ENCODE results near the gene MEIS2.
A peak's percentile ranks its signal among the peaks of the same experiment; 100 is the strongest.

The MEIS2 gene

DNA sequence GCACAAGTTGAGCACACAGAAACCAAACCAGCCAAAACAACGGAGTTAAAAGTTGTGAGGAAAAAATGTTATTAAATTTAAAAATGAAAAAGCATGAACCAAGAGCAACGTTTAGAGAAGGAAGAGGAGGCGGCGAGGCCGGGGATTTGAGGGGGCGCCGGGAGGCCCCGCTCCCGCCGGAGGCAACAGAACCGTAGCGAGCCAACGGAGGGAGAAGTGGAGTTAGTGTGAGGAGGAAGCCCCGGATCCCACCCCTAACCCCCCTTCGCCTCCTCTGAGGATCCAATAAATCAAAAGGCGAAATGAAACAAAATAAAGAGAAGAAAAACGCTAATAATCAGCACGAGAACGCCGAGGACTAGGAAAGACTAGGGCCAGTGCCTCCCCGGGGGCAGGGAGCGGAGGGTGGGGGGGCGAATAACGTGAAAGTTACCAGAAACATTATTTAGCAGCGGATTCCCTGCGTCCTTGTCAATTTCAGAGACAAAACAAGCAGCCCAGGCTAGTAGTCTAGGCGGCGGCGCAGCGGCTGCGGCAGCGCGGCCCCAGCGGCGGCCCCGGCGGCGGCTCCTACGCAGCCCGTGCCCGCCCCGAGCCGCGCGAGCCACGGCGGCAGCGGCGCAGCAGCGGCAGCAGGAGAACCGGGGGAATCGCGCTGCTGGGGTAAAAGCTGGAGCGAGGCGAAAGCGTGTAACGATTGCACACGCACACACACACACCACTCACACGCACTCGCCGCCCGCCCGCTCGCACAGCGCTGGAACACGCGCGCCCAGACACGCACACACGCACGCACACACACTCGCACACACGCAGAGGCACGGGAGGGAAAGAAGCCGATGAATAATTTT lies 1.7 kb downstream of the MEIS2 start:
- DNase-seq (ENCODE audit: low read depth) = peak; percentile 57

DNA sequence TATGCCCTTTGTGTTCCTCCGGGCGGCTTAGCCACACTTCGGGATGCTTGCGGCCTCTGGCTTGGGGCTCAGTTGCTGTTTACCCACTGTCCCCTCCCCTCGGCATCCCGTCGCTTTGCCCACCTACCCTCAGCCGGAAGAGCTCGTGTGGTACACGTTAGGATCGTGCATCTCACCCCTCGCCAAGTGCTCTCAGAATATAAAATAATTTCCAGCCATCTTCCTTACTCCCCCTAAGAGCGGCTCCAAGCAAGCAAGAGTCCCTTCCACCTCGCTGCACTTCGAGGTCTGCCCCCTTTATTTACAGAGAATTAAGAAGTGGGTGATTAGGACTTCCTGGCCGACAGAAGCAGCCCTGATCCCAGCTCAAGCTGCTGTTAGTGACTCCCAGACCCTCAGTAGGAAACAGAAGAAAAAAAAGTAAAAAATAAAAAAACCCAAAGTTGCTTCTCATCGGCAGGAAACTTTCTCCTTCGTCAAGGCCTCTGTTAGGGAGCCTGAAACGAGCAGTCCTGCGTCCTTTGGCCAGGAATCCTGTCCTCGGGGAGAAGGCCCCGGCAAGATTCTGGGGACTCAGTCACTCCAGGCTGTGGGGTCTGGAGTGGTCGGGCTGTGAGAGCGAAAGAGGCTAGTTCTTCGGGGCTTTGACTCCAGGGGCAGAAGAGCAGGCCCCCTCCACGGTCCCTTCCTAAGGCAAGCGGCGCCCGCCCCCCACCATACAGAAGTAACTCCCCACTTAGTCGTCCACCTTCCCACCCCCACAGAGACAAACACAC lies 3.0 kb downstream of the MEIS2 start:
- peak; percentile 13 for DNase-seq (ENCODE audit: low read depth)

DNA sequence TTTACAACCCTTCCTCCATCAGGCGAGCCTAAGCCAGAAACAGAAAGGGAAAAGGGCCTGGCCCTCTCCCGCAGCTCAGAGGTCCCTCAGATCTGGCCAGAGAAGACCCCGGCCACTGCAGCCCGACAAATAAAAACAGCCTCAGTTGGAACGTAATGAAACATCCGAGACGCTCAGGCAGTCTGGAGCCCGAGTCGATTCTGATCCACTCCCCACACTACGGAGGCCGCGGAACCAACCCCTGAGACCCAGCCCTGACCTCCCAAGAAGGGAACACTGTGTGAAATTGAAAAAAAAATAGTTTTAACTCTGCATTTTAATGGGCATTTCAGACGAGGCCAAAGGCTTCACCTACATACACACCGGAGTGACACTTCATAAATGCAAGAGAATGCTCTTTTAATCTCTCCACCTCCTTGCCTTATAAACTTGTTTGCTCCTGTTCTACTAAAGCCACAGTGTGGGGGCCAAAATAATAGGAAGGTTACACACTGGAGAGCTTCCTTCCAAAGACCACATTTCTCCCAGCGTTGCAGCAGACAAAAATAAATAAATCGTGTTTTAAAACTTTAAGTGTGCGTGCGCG lies 3.7 kb downstream of the MEIS2 start:
- DNase-seq (ENCODE audit: low read depth) = no peak

DNA sequence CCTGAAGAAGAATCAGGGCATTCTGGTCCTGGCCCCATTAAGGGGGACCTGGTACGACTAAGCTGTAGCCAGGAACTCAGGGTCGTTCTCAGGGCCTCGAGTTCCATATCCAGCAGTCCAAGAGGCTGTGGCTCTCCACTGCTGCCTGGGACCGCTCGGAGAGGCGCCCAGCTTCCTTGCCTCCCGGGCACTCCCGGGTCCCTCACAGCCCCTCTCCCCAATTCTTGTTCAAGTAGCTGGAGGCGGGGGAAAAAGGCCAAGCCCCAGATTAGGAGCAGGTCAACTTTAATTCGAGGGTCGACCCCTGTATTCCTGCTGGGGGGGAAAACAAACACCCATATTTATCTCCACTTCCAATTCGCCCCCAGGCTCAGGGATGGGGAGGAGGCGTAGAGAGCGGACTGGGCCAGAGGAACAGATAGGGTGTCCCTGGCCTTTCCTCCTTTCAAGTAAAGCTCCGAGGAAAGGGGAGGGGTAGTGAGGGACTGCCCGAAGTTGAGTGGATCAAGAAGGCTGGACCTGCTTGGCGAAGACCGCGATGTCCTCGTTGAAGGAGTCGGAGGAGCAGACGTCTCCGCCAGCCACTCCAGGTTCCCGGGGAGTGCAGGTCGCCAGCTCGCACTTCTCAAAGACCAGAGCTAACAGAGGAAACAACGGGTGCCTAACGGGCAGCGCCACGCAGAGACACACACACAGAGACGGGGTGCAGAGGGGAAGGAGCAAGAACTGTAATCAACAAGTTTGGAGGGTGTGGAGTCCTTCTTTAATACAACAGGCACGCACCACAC lies 4.4 kb downstream of the MEIS2 start:
- no peak for DNase-seq (ENCODE audit: low read depth)

- DNase-seq (ENCODE audit: low read depth) = no peak
Measured at GRCh38 chr15:37094915-37095711, 5.2 kb downstream of the MEIS2 start.

DNA sequence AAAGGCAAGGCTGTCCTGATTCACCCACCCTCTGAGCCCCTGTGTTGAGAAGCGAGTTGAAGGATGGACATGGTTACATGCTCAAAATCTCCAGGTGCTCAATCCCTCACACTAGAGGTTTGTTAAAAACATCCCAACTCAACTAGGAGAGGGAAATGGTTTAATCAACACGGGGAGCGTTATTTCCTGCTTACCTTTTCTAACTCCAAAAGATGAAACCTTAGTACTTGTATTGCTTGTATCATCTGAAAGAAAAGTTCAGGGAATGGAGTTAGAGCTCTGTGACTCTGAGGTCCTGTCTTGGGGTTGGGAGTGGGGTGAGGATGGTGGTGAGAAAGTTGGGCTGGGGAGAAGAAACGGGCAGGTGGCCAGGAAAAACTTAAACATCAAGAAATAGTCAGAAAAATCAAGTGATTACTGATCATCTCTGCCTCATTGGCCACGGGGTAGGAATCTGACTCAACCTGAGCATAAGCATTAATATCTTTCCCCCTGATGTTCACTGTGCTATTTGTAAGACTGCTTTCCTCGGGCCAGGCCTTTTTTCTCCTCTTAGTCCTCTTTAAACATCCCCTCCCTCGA lies 5.9 kb downstream of the MEIS2 start:
- DNase-seq (ENCODE audit: low read depth) = peak; percentile 15

DNA sequence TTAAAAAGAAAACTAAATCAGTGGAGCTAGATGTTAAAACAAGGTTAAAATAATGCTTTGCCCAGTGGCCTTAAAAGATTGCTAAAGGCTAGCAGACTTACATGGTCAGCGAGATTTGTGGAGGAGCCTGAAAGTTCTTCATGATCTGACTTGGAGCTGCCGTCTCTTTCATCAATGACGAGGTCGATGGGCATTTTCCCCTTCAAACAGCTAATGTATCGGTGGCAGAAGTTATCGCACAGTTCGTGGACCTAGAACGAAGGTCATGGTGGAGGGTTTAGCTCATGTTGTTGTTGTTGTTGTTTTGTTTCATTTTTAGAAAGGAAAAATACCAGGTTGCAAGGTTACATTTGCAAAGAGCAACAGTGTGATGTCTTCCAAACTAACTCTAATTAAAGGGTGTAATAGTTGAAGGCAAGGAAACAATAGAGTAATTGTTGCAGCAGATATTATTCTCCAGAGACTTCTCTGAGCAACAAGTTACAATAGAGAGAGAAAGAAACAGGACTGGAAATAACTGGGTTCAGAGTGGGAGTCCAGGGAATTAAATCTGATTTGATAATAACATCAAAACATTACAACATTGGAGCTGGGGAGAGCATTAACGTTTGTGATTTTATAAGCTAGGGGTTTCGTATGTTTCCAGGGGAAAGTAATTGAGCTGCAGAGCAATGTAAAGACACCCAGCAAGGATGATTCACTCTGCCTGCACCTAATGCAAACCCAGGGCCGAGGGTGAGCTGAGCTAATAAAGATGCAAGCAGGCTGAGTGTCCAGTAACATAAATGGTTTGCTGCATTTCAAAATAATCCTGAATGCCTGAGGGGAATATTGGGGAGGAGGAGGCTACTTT lies 6.6 kb downstream of the MEIS2 start:
- DNase-seq (ENCODE audit: low read depth) = peak; percentile 62

GRCh38 chr15:37090543-37091175 lies 9.7 kb downstream of the MEIS2 start:
- no peak for DNase-seq (ENCODE audit: low read depth)

DNA sequence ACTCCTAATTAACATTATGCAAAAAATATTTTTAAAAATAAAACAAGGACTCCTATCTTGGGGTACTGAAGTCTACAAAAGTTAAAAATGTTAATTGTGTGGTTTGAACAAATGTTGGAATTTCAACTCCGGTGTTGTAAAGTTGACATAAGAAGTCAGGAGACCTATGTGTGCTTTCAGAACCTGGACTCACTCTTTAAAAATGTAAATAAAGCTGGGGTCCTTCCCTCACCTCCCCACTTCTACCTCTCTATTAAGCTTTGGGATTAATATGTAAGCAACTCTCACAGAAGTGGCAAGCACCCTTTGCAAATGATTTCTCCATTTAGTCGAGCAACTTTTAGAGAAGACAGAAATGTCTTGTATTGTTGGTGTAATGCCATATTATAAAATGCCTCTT lies 11.9 kb downstream of the MEIS2 start:
- DNase-seq (ENCODE audit: low read depth) = no peak

- DNase-seq (ENCODE audit: low read depth) = no peak
Measured at GRCh38 chr15:37087131-37087588, 13.2 kb downstream of the MEIS2 start.

DNA sequence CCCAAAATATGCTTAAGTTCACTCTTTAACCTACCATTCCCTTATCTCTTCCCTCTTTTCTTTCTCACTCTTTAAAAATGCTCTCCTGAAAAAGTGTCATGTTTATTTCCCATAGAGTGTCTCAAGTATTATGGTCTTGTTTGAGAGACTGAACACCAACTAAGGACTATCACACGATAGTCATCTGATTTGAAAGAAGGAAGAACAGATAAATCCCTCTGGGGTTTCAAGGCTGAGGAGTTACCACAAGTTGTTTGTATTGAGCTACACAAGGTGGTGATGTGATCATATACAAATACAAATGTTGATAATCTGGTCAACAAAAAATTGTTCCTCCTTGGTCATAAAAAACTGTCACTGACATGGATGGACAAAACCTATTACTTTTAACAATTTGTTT lies 13.8 kb downstream of the MEIS2 start:
- no peak for DNase-seq (ENCODE audit: low read depth)

GRCh38 chr15:37086120-37086519 lies 14.2 kb downstream of the MEIS2 start:
- DNase-seq (ENCODE audit: low read depth) = no peak

DNA sequence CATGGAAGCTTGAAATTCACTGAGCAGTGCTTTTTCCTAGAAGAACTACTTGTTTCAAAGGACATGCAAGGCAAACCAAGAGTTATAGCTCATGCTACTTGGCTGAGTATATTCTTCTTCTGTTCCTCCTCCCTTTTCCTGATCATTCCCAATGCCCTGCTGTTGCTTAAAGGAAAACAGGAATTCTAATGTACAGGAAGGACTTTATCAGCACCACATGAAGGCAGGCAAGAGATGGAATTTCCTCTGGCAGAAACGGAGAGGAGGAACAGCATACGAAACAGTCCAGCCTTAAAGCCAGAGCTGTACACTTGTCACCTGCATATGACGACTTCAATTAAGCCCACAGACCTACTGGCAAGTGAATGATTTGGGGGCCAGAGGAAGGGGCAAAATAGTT lies 15.7 kb downstream of the MEIS2 start:
- no peak for DNase-seq (ENCODE audit: low read depth)

DNA sequence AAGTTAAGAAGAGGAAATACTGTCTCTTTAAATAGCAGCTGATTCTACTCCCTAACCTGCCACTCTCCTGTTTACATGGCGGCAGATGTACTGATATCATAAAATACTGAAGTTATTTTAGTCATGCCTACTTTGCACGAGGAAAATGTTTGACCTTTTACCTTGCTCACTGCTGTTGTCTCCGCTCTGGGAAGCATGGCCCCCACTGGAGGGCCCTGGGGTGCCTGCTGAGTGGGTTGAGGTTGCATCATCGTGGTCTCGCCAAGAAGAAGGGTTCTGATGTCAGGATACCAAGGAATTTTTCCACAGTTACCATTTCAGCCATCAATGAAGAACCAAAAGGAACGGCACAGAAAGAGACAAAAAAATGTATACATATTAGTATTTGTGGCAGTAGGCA lies 16.7 kb downstream of the MEIS2 start:
- no peak for DNase-seq (ENCODE audit: low read depth)

DNA sequence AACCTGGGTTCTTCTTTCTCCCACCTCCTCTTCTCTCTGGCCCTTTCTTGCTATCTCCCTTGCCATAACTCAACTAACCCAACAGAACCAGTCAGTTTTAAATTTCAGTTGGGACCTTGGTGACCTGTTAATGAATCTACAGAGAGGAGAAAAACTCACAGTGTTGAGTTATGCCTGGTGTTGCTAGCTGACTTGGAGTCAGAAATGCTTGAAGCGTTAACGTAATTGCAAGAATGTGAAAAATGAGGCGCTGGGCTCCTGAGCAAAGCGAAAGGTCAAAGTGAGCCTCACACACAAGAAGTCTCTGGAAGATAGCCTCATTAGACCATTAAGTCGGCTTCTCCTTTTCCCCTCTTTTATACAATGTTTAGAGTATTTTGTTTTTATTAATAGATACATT lies 18.4 kb downstream of the MEIS2 start:
- no peak for DNase-seq (ENCODE audit: low read depth)

GRCh38 chr15:37080261-37080921 lies 20.0 kb downstream of the MEIS2 start:
- DNase-seq (ENCODE audit: low read depth) = no peak

DNA sequence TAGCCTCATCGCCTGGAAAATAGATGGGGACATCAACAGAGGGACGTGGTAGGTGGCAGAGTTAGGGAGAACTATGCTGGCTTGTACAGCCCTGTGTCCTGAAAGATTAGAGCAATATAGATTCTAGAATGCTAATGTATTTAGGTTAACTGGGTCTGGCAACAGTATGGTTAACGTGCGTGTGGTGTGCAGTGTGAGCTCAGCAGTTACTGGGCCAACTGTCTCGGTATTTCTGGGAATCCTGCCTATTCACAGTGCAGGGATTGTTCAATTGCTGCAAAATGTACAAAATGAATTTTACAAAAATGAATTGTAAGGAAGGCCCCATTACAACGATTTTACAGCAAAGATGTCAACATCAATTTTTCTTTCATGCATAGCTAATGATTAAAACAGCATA lies 20.6 kb downstream of the MEIS2 start:
- no peak for DNase-seq (ENCODE audit: low read depth)

- no peak for DNase-seq (ENCODE audit: low read depth)
Measured at GRCh38 chr15:37078566-37078965, 21.8 kb downstream of the MEIS2 start.
